HG03108 (cell line): Measurements from ENCODE around the gene PGGHG.
"Not testable (repeated sequence)": the region's sequence is repeated elsewhere in the genome, so short reads cannot be mapped to it uniquely, and the experiment has no call there.

Experiments used
- ATAC-seq: cut with Tn5 transposase; IDR thresholded peaks from one replicate; pipeline ENCODE4 v1.9.1; 2021; ENCODE audit warnings: moderate library complexity; ENCODE audit not compliant: unreplicated experiment

Gene PGGHG

DNA sequence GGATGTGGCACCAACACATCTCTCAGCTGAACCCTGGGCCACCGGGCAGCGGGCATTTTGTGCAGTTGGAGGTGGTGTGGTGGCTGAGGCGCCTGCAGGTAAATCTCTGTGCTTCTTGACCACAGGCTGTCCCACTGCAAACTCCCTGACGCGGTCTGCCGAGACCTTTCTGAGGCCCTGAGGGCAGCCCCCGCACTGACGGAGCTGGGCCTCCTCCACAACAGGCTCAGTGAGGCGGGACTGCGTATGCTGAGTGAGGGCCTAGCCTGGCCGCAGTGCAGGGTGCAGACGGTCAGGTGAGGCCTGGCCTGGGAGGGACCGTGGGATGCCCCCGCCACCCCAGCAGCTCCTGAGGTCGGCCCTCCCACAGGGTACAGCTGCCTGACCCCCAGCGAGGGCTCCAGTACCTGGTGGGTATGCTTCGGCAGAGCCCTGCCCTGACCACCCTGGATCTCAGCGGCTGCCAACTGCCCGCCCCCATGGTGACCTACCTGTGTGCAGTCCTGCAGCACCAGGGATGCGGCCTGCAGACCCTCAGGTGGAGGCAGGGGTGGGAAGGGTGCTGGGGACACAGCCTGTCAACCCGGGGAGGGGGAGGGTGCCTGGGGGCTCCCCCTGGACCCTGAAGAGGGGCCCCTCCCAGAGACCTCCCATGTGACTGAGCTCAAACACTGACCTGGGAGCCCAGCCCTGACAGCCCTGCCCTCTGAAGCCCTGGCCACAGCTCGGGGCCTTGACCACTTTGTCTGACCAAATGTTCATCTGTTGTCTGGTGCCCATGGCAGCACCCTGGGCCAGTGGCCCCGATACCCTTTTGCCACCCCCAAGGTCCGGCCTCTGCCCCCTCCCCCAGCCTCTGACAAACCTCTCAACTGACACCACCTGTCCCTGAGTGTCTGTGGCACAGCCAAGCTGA, 4.6 kb upstream of the PGGHG start:
- ATAC-seq, result no peak

DNA sequence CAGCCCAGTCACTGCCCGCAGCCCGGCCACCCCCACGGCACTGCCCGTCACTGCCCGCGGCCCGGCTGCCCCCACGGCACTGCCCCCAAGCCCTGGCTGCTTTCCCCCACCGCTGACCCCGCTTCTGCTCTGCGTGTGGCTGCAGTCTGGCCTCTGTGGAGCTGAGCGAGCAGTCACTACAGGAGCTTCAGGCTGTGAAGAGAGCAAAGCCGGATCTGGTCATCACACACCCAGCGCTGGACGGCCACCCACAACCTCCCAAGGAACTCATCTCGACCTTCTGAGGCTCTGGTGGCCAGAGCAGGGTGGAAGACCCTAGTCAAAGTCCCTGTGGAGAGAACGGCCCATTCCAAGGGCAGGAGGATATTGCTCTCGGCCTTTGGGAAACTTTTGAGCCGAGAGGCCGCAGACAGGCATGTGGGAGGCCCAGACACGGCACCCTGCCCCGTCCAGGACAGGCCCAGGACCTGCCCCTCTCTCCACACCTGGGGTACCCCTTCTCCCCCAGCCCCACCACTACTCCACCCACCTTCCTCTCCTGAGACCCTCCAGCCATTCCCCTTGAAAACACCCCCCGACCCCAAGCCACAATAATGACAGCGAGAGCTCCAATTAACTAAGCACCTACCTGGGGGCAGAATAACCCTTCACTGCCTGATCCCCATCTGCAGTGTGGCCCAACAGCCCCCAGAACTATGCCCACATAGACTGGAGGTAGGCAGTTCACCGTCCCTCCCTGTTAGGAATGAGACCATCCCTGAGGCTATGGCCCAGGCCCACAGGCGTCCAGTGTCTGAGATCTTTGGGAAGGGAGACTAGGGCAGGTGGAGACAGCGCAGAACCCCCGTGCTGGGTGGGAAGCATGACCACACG, 3.7 kb upstream of the PGGHG start:
- no peak for ATAC-seq

DNA sequence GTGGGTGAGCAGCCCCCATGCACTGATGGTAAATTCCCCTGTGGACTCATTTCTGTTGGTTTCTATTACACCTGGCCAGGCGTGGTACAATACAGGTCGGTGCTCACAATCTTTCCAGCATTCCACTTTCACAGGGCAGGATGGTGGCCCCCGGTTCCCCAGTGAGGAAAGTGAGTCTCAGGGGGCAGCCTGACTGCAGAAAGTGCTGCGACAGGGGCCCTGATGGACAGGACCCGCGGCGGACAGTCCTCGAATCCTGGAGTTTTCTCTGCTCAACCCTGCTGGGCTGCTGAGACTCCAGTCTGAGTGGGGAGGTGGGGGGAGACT, 3.1 kb upstream of the PGGHG start:
- ATAC-seq, result no peak

DNA sequence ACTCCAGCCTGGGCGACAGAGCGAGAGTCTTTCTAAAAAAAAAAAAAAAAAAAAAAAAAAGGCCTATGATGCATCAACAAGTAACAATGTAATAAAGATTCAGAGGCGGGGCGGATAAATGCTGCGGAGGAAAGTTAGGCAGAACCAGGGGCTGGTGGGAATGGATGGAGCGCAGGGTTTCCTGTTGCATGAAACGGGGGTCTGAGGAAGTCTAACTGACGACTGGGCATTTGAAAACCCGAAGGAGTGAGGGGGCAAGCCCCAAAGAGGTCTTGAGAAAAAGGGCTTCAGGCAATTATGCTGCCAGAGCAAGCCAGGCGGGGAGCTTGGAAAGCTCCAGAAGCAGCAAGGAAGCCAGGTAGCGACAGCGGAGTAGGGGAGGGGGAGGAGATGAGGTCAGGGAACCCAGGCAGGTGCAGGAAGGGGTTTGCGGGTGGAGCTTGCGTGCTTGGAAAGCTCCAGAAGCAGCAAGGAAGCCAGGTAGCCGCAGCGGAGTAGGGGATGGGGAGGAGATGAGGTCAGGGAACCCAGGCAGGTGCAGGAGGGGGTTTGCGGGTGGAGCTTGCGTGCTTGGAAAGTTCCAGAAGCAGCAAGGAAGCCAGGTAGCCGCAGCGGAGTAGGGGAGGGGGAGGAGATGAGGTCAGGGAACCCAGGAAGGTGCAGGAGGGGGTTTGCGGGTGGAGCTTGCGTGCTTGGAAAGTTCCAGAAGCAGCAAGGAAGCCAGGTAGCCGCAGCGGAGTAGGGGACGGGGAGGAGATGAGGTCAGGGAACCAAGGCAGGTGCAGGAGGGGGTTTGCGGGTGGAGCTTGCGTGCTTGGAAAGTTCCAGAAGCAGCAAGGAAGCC, 1.7 kb upstream of the PGGHG start:
- ATAC-seq, result not testable (repeated sequence)

DNA sequence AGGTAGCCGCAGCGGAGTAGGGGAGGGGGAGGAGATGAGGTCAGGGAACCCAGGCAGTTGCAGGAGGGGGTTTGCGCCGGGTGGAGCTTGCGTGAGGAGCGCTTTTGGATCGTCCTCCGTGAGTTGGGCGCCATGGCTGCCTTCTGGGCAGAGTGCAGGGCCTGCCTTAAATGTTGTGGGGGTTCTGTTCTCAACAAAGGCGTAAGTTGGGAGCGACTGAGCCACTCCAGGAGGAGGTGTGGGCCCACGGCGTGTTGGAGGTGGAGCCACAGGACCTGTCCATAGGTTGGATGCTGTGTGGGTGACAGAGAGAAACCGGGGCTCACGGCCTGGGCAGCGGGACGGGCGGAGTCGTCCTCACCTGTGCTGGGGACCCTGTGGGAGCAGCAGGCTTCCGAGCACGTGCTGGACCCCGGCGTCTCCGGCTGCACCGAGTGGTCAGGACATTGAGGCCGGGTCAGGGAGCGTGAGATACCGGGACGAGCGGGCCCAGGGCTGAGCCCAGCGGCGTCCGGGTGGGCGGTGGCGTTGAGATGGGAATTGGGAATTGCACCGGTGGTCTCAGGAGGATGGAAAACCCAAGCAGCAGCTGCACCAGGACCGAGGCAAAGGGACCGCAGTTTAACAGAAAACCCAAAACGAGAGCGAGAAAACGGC, 977 bp upstream of the PGGHG start:
- no peak for ATAC-seq

DNA sequence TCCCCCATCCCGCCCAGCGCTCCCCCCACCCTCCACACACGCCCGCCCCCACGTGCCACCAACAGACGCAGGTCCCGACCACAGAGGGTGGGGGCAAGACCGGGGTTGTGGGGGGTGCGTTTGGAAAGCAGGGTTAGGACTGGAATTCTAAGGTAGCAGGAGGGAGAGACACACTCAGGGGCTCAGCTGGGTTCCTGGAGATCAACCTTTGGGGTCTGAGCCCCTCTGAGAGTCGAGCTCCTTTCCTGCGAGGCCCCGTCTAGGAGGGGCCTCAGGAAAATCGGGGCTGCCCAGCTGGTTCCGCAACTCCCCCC, 429 bp downstream of the PGGHG start:
- no peak for ATAC-seq

DNA sequence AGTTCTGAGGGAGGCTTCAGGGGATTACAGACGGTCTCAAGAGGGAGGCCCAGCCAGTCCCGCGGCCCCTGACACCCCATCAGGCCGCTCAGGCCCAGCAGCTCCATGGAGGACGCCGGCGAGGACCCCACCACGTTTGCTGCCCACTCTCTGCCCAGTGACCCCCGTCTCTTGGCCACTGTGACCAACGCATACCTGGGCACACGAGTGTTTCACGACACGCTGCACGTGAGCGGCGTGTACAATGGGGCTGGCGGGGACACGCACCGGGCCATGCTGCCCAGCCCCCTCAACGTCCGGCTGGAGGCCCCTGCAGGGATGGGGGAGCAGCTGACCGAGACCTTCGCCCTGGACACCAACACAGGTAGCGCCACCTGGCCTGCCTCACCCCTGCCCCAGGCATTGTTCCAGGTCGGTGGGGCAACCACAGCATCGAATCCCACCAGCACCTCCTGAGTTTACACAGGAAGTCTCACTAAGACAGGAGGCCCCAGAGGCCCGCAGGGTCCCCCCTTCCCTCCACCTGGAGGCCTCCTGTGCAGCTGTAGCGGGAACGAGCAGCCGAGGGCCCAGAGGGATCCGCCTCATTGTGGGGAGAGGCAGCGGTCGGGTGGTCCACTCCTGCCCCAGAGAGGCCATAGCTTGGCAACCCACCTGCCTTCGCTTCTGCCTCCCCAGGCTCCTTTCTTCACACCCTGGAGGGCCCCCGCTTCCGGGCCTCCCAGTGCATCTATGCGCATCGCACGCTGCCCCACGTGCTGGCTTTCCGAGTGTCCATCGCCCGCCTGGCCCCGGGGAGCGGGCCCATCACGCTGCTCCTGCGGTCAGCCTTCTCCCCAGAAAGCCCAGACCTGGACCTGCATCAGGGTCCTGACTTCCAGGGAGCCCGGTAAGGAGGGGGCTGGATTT, 1.0 kb downstream of the PGGHG start:
- ATAC-seq, result no peak

DNA sequence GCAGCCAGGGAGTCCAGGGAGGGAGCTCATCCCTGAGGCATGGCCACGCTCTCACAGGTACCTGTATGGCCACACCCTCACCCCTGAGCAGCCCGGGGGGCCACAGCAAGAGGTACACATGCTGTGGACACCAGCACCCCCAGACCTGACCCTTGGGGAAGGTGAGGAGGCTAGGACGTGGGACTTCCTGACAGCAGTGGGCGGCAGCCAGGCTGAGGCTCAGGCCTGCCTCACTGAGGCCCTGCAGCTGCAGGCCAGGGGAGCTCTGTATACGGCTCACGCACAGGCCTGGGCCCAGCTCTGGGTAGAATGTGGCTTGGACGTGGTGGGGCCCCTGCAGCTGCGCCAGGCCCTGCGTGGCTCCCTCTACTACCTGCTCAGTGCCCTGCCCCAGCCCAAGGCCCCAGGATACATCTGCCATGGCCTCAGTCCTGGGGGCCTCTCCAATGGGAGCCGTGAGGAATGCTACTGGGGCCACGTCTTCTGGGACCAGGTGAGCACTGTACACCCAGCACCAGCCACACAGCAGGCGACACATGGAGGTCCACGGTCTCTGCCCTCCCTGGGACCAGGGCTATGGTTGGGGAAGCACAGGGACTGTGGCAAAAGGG, 1.8 kb downstream of the PGGHG start:
- no peak for ATAC-seq

DNA sequence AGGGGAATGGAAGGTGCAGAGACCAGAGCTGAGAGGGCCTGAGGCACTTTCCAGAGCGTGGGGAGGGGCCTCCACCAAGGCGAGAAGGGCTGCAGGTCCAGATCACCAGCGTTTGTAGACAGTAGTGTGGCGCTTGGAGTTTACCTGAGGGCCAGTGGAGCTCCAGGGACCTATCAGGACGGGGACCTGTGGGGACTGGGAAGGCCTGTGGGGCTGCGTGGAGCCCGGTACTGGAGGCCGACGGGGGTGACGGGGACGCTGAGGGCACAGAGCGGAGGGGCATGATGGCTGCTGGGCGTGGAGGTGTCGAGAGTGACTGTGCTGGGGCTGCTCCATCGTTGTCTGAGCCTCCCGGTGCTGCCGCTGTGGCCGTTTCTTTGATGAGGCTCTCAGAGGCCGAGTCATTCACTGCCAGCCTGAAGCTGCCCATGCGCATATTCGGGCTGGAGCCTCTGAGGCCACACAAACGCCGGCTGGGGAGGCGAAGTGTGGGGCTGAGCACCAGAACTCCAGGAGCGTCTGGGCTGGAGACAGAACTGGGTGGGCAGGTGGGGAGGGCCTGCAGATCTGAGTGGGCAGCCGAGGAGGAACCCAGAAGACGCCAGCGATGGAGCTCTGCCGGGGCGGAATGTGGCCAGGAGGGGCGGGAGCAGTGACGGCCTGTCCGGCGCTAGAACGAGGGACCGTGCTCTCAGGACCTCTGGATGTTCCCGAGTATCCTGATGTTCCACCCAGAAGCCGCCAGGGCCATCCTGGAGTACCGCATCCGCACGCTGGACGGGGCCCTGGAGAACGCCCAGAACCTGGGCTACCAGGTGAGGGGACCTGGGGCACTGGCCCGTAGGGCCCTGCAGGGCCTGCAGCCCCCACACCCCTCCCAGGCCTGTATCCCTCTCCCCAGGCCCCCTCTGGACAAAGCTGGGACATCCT, 2.6 kb downstream of the PGGHG start:
- ATAC-seq, result no peak

DNA sequence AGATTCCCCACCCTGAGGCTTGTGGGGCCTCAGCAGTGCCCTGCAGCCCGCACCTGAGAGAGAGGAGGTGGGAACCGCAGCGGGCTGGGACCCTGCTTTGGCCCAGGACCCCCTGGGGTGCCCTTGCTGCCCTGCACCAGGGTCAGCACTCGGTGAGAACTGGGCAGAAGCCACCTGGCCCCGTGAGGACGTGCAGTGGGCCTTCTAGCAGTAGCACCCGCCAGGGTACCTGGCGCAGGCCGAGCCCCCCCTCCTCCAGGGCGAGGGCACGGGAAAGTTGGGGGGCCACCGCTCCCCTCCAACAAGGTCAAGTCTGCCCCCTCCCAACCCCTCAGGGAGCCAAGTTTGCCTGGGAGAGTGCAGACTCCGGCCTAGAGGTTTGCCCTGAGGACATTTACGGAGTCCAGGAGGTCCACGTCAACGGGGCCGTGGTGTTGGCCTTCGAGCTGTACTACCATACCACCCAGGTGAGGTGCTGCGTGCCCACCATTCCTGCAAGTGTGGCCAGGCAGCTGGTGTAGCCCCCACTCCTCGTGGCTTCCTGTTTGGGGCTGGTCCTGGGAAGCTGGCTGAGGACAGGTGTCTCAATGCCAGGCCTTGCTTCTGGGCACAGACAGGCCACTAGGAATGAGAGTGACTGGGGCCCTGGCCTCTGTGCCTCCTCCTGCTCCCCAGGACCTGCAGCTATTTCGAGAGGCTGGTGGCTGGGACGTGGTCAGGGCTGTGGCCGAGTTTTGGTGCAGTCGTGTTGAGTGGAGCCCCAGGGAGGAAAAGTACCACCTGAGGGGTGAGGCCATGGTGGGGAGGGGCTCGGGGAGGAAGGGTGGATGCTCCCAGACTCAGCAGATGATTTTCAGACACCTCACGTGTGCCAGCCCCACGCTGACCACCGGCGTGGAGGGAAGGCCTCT, 3.5 kb downstream of the PGGHG start:
- ATAC-seq, result no peak

DNA sequence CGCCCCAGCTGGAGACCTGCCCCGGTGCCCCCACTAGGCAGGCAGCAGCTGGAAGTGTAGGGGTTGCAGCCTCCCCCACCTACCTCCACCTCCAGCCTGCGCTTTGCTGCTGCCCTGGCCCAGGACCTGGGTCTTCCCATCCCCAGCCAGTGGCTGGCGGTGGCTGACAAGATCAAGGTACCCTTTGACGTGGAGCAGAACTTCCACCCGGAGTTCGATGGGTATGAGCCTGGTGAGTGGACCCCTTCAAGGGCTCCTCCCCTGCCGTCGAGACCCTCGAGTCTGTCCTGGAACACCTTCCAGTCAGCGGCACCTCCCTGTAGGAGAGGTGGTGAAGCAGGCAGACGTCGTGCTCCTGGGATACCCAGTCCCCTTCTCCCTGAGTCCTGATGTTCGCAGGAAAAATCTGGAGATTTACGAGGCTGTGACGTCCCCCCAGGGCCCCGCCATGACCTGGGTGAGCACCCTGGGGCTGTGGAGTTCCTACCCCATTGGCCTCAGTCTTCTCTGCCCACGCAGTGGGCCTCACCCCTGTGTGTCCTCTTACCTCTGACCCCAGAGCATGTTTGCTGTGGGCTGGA, 4.4 kb downstream of the PGGHG start:
- no peak for ATAC-seq

DNA sequence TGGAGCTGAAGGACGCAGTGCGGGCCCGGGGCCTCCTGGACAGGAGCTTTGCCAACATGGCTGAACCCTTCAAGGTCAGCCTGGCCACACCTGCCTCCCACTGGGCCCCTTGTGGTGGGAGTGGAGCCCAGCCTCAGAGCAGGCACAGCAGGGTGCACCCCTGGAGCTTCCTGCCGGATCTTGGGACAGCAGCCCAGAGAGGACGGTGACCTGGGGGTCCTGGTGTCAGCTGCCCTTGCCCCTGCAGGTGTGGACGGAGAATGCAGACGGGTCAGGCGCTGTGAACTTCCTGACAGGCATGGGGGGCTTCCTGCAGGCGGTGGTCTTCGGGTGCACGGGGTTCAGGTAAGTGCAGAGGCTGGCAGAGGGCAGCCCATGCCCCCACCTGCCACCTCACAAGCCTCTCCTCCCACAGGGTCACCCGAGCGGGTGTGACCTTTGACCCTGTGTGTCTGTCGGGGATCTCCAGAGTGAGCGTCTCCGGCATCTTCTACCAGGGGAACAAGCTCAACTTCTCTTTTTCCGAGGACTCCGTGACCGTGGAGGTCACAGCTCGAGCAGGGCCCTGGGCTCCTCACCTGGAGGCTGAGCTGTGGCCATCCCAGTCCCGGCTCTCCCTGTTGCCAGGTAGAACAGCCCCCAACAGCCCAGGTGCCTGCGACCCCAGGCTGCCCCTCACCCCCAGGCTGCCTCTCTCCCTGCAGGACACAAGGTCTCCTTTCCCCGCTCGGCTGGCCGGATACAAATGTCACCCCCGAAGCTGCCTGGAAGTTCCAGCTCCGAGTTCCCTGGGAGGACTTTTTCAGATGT, 5.1 kb downstream of the PGGHG start:
- no peak for ATAC-seq

DNA sequence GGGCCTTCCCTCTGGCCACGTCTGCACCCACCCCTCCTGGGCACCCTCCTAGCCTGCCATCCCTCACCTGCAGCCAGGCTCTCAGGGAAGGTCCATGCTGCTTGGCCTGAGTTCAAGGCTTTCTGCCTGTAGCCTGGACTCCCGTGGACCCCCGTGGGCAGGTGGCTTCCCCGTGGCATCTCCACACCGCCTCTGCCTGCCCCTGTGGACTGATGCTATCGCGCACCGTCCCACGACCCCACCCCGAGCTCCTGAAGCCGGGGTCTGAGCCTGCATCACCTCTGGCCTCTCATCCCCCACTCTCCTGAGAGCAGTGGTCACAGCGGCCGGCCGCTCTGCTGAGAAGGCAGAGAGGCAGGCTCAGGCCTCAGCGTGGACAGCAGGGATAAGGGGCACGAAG, 5.9 kb downstream of the PGGHG start:
- ATAC-seq, result no peak

DNA sequence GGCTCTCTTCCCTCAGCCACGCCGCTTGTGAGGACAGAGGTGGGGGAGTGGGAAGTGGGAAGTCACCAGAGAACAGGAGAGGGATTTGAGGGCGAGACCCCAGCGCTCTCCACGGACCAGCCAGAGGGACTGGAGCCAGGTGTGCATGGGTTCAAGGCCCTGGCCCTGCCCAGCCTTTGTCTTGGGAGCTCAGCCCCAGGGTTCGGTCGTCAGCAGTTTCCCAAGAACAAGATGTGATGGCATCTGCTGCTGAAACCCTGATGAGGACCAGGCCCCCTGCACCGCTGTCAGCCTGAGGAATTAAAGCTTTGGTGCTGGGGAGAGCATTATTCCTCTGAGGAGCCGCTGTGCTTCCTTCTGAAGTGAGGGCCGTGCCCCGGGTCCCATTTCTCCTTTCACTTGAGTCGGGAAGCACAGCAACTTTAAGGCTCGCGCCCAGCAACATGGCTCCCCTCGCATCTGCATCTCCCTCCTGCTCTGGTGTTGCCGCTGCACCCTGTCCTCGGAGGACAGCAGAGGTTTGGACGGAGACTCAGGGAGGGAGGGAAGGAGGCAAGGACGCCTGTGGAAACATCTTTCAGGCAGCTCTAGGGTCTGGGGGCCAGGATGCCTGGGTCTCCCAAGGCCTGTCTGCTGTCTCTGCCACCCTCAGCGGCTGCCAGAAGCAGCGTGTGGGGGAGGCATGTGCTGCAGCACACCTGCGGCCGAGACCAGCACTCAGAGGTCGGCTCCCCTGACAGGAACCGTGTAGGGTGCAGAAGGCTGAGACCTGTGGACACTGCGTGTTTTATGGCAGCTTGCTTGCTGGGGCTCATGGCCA, 6.6 kb downstream of the PGGHG start:
- no peak for ATAC-seq
